ENCODE data around the gene C19orf47. TPM values are rescaled to one million over a fixed set of nuclear protein-coding genes. Genes with fewer than 3 reads are reported as not detected.
A peak's percentile ranks its signal among the peaks of the same experiment; 100 is the strongest.

The C19orf47 gene
- total RNA-seq, 1 donor from 2014 or later, result 10.6 TPM

DNA sequence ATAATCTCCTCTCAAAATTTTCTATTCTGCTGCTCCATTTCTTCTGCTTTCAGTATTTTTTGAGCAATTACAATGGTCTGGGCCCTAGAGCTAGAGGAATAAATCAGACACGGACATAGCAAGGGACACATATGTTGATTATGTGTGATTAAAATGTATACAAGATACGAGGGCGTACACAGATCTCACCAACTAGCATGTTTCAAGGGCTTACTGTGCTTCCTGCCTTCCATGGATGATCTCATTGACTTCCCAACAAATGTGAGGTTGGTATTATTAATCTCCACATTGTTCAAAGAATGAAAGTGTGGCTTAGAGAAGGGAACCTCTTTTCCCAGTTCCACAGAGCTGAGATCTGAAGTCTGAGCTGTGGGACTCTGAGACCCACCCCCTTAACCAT, 9.4 kb upstream of the C19orf47 start:
- Histone ChIP-seq H3K4me3 (no peak overlapping the region), H3K9me3 (ENCODE audit: low read depth) (no peaks in the 10 kb centered on the region), H3F3A (ENCODE audit: low read depth) (no peaks in the 10 kb centered on the region), H3K79me2 (ENCODE audit: low read depth) (no peaks in the 10 kb centered on the region), H3K4me1 (no peaks in the 10 kb centered on the region), H4K20me1 (ENCODE audit: low read depth) (peaks cover 10% of the 10 kb centered on the region), H2AFZ (replicated peaks) (no peak overlapping the region), H3K36me3 (no peaks in the 10 kb centered on the region), H3K9ac (no peak overlapping the region), H3K27ac (no peak overlapping the region), H3K27me3 (no peaks in the 10 kb centered on the region), H3K4me2 (no peak overlapping the region)
- Mint-ChIP-seq H3K4me1 (peaks cover 12% of the 10 kb centered on the region), H3K36me3 (no peaks in the 10 kb centered on the region), H3K27ac (peak overlapping the region; percentile 33), H3K4me3 (no peak overlapping the region), H3K9me3 (no peaks in the 10 kb centered on the region), H3K27me3 (ENCODE audit: insufficient read depth, low read depth) (peaks cover under 1% of the 10 kb centered on the region)
- TF ChIP-seq CTCF (IDR thresholded peaks at IDR 0.05), result no peak
- no peak for TF ChIP-seq EZH2phosphoT487 (IDR thresholded peaks at IDR 0.05)
- no peak for TF ChIP-seq EZH2 (IDR thresholded peaks at IDR 0.05)
- no peak for DNase-seq (ENCODE audit: low spot score)

- Histone ChIP-seq H3K36me3 (no peaks in the 10 kb centered on the region), H3K4me3 (no peak overlapping the region), H2AFZ (replicated peaks) (no peak overlapping the region), H3K4me1 (no peaks in the 10 kb centered on the region), H3F3A (ENCODE audit: low read depth) (no peaks in the 10 kb centered on the region), H3K27me3 (no peaks in the 10 kb centered on the region), H4K20me1 (ENCODE audit: low read depth) (peaks cover 10% of the 10 kb centered on the region), H3K9ac (no peak overlapping the region), H3K9me3 (ENCODE audit: low read depth) (no peaks in the 10 kb centered on the region), H3K4me2 (no peak overlapping the region), H3K27ac (no peak overlapping the region), H3K79me2 (ENCODE audit: low read depth) (no peaks in the 10 kb centered on the region)
- H3K36me3 Mint-ChIP-seq, result no peaks in the 10 kb centered on the region
- no peak overlapping the region for H3K4me3 Mint-ChIP-seq
- DNase-seq (ENCODE audit: low spot score), result no peak
- no peaks in the 10 kb centered on the region for H3K9me3 Mint-ChIP-seq
- peaks cover 2% of the 10 kb centered on the region for H3K27me3 Mint-ChIP-seq (ENCODE audit: insufficient read depth, low read depth)
- TF ChIP-seq EZH2 (IDR thresholded peaks at IDR 0.05) (no peak), EZH2phosphoT487 (IDR thresholded peaks at IDR 0.05) (no peak), CTCF (IDR thresholded peaks at IDR 0.05) (no peak)
- peaks cover 12% of the 10 kb centered on the region for H3K4me1 Mint-ChIP-seq
- H3K27ac Mint-ChIP-seq, result peak overlapping the region; percentile 68
Observed at GRCh38 chr19:40356681-40357595, 8.7 kb upstream of the C19orf47 start.

- peaks cover 10% of the 10 kb centered on the region for H4K20me1 ChIP-seq (ENCODE audit: low read depth)
- H3K27me3 ChIP-seq, result no peaks in the 10 kb centered on the region
- no peak overlapping the region for H3K4me2 ChIP-seq
- H3K79me2 ChIP-seq (ENCODE audit: low read depth), result no peaks in the 10 kb centered on the region
- no peak for TF ChIP-seq EZH2 (IDR thresholded peaks at IDR 0.05)
- TF ChIP-seq EZH2phosphoT487 (IDR thresholded peaks at IDR 0.05), result no peak
- no peak for TF ChIP-seq CTCF (IDR thresholded peaks at IDR 0.05)
- no peaks in the 10 kb centered on the region for H3K36me3 Mint-ChIP-seq
- no peak overlapping the region for H3K4me3 ChIP-seq
- H3K27me3 Mint-ChIP-seq (ENCODE audit: insufficient read depth, low read depth), result peaks cover 2% of the 10 kb centered on the region
- no peak overlapping the region for H3K27ac ChIP-seq
- no peak overlapping the region for H2AFZ ChIP-seq (replicated peaks)
- peaks cover 12% of the 10 kb centered on the region for H3K4me1 Mint-ChIP-seq
- no peaks in the 10 kb centered on the region for H3K36me3 ChIP-seq
- no peaks in the 10 kb centered on the region for H3K9me3 ChIP-seq (ENCODE audit: low read depth)
- H3K9me3 Mint-ChIP-seq, result no peaks in the 10 kb centered on the region
- no peak overlapping the region for H3K27ac Mint-ChIP-seq
- no peak overlapping the region for H3K9ac ChIP-seq
- no peaks in the 10 kb centered on the region for H3K4me1 ChIP-seq
- no peak for DNase-seq (ENCODE audit: low spot score)
- no peak overlapping the region for H3K4me3 Mint-ChIP-seq
- no peaks in the 10 kb centered on the region for H3F3A ChIP-seq (ENCODE audit: low read depth)
Observed at GRCh38 chr19:40355975-40356680, 7.9 kb upstream of the C19orf47 start.

Measured in neural progenitor cell (in vitro differentiated cells).